ENCODE measurements around the gene COX6A2.

GRCh38 chr16:31472709-31473203, 44.6 kb upstream of the COX6A2 start:
- peak; percentile 71 for TF ChIP-seq CTCF (conservative IDR thresholded peaks at IDR 0.05)
- no peak for TF ChIP-seq EZH2 (IDR thresholded peaks at IDR 0.05; ENCODE audit: low read depth)
